Tibial nerve (tissue), 4 donors: ENCODE results near the gene MRGPRD. TPM values are rescaled to one million over a fixed set of nuclear protein-coding genes. Genes with fewer than 3 reads are reported as not detected.

Experiments
- DNase-seq, 2 donors: peaks; one replicate each; pipeline ENCODE4 v3.0.0-alpha.2; 2019; ENCODE audit warnings: low spot score in 2 of 2
- H3K27ac ChIP-seq, 4 donors: fragments of 200-600 bp; sonication (generic) in 3 of 4; one replicate each; pipeline ENCODE4 v1.5.1; 2017 to 2019; ENCODE audit warnings: mild to moderate bottlenecking in 1 of 4
- H3K27me3 ChIP-seq, 2 donors: fragments of 200-600 bp; sonication (generic) in 1 of 2; one replicate each; pipeline versions ENCODE4 v1.5.1 to v1.6.0; 2017 to 2019
- H3K36me3 ChIP-seq, 3 donors: fragments of 200-600 bp; sonication (generic); one replicate each; pipeline ENCODE4 v1.5.1; 2018 to 2019
- H3K4me1 ChIP-seq, 4 donors: fragments of 200-600 bp; sonication (generic) in 3 of 4; one replicate each; pipeline ENCODE4 v1.5.1; 2017 to 2019
- H3K4me3 ChIP-seq, 4 donors: fragments of 200-600 bp; sonication (generic) in 3 of 4; one replicate each; pipeline ENCODE4 v1.5.1; 2017 to 2019; ENCODE audit warnings: mild to moderate bottlenecking in 1 of 4, moderate library complexity in 1 of 4
- H3K9me3 ChIP-seq, 4 donors: fragments of 200-600 bp; sonication (generic) in 3 of 4; one replicate each; pipeline ENCODE4 v1.5.1; 2017 to 2019
- EP300 ChIP-seq, 2 donors: sonication (generic); formaldehyde crosslinking; IDR thresholded peaks; one replicate each; pipeline ENCODE4 v1.6.1; 2017; ENCODE audit warnings: antibody characterized with exemption in 2 of 2, mild to moderate bottlenecking in 1 of 2
- POLR2A ChIP-seq, 2 donors: fragments of 450-650 bp; IDR thresholded peaks; one replicate each; pipeline ENCODE4 v1.6.1; 2017; ENCODE audit warnings: antibody characterized with exemption in 2 of 2, mild to moderate bottlenecking in 2 of 2, moderate library complexity in 2 of 2
- WGBS, 2 donors: methylation state at CpG; one replicate each; pipeline ENCODE4 v1.1.5; 2018; 5-methylcytosine and 5-hydroxymethylcytosine counted together
- total RNA-seq, 4 donors: library from RNA; depleted of rRNA; stranded (reverse); fragments of >200 nt; gene quantifications; one replicate each; pipeline ENCODE4 v1.1.0, GENCODE V29; 2016
- TF ChIP-seq, protein P1 (sequence below), 5 experiments: fragments of 200-600 bp in 3 of 5; fragments of 450-650 bp in 2 of 5; sonication (generic) in 3 of 5; IDR thresholded peaks; one replicate each; pipeline ENCODE4 v1.5.1; 2016 to 2019; ENCODE audit warnings: antibody characterized with exemption in 5 of 5, mild to moderate bottlenecking in 3 of 5, moderate library complexity in 2 of 5

The MRGPRD gene
- total RNA-seq, 4 donors from 2014 or later: not detected

DNA sequence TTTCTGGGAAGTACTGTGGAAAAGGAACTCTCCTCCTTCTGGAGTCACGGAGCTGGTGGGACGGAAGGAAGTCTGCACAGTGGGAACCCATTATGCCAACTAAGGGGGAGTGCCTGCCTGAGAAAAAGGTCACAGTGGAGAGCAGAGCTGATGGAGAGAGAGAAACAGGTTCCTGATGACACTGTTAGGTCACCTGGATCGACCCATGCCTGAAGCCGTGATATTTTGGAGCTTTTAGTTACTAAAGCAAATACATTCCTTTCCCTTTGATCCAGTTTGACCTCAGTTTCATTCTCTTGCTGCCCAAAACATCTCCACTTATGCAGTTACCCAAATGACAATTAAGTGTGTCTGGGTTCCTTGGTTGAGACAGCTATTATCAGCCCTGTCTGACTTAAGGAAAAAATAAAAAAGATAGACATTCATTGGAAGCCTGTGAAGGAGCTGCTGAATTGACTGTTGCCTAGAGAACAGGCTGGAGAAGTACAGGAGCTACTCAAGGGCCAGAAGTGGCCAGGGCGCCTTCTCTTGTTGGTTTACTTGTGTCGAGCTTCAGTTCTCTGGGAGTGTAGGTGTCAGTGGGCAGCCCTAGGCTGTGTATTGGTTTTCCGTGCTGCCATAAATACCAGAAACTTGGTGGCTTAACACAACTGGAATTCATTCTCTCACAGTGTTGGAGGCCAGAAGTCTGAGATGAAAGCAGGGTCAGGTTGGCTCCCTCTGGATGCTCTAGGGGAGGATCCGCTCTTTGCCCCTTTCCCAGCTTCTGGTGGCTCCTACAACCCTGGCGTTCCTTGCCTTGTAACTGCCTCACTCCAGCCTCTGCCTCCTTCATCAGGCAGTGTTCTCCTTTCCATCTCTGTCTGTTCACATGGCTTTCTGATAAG, 13.6 kb downstream of the MRGPRD start:
- no peaks in the 10 kb centered on the region for H3K4me1 ChIP-seq
- 79 to 86% methylated on average over 9 of the region's 9 CpGs for WGBS, 2 donors
- no peaks in the 10 kb centered on the region for H3K27me3 ChIP-seq
- no peaks in the 10 kb centered on the region for H3K9me3 ChIP-seq
- TF ChIP-seq POLR2A (IDR thresholded peaks at IDR 0.05) (no peak), EP300 (IDR thresholded peaks at IDR 0.05) (no peak)
- TF ChIP-seq, protein P1, sequence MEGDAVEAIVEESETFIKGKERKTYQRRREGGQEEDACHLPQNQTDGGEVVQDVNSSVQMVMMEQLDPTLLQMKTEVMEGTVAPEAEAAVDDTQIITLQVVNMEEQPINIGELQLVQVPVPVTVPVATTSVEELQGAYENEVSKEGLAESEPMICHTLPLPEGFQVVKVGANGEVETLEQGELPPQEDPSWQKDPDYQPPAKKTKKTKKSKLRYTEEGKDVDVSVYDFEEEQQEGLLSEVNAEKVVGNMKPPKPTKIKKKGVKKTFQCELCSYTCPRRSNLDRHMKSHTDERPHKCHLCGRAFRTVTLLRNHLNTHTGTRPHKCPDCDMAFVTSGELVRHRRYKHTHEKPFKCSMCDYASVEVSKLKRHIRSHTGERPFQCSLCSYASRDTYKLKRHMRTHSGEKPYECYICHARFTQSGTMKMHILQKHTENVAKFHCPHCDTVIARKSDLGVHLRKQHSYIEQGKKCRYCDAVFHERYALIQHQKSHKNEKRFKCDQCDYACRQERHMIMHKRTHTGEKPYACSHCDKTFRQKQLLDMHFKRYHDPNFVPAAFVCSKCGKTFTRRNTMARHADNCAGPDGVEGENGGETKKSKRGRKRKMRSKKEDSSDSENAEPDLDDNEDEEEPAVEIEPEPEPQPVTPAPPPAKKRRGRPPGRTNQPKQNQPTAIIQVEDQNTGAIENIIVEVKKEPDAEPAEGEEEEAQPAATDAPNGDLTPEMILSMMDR (IDR thresholded peaks at IDR 0.05): no peak
- no peak overlapping the region for H3K27ac ChIP-seq
- no peak for DNase-seq
- H3K4me3 ChIP-seq: no peak overlapping the region
- no peaks in the 10 kb centered on the region for H3K36me3 ChIP-seq

DNA sequence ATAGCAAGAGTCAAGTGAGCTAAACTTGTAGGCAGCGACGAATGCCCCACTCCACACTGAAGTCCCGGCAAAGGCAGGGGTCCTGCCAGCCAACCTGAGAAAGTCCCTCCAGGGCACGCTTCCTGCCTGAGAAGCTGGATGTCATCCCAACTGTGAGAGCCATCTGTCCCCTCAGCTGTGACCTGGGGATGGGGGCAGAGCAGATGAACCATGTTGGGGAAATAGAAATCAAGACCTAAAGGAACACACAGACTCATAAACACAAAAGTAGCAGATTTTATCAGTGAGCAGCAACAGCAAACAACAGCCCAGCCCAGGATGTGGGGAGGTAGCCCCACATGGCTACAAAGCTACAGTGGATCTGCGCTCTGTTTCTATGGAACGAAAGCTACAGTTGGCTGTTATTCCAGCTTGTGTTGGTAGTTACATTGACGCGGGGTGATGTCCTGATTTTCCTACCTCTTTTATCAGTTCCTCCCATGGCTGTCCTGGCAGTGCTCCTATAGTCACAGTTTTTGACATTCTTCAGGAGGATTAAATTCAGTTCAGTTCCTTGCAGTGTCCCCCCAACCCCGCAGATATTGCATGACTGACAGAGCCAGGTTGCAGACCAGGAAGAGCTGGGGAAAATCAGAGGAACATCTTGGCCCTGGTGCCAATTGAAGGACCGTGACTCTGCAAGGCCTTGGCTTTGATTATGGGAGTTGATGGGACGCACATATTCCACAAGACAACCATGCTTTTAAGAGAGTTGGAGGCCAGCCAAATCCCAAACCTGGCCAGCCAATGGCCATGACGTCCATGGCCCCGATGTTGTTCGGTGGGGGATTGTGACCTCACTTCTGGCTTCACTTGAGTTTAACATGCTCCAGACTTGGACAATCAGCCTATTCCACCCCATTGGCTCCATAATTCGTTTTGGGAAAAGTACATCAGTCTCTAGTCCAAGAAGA, 14.6 kb downstream of the MRGPRD start:
- H3K9me3 ChIP-seq: no peaks in the 10 kb centered on the region
- no peaks in the 10 kb centered on the region for H3K36me3 ChIP-seq
- no peaks in the 10 kb centered on the region for H3K27me3 ChIP-seq
- TF ChIP-seq EP300 (IDR thresholded peaks at IDR 0.05): no peak
- no peak for TF ChIP-seq POLR2A (IDR thresholded peaks at IDR 0.05)
- TF ChIP-seq, protein P1 (IDR thresholded peaks at IDR 0.05): no peak
- 81 to 83% methylated on average over 15 of the region's 15 CpGs for WGBS, 2 donors
- H3K4me1 ChIP-seq: no peaks in the 10 kb centered on the region
- no peak for DNase-seq
- no peak overlapping the region for H3K27ac ChIP-seq
- no peak overlapping the region for H3K4me3 ChIP-seq

DNA sequence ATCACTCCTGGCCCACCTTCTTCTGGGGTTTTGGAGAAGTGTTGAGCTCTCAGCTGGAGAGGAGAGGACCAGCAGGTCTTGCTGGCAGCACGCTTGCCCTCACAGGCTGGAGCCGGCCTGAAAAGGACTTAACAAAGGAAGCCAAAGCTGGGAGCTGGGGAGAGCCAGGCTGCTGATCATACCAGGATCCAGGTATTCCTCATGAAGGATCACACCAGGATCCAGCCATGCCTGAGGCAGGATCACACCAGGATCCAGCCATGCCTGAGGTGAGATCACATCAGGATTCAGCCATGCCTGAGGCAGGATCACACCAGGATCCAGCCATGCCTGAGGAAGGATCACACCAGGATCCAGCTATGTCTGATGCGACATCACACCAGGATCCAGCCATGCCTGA, 17.0 kb downstream of the MRGPRD start:
- H3K27me3 ChIP-seq: no peaks in the 10 kb centered on the region
- no peaks in the 10 kb centered on the region for H3K9me3 ChIP-seq
- WGBS, 2 donors: 83% methylated on average over 3 of the region's 3 CpGs
- TF ChIP-seq POLR2A (IDR thresholded peaks at IDR 0.05): no peak
- TF ChIP-seq, protein P1 (IDR thresholded peaks at IDR 0.05): no peak
- TF ChIP-seq EP300 (IDR thresholded peaks at IDR 0.05): no peak
- H3K4me3 ChIP-seq: no peak overlapping the region
- H3K36me3 ChIP-seq: no peaks in the 10 kb centered on the region
- no peaks in the 10 kb centered on the region for H3K4me1 ChIP-seq
- DNase-seq: no peak
- no peak overlapping the region for H3K27ac ChIP-seq

DNA sequence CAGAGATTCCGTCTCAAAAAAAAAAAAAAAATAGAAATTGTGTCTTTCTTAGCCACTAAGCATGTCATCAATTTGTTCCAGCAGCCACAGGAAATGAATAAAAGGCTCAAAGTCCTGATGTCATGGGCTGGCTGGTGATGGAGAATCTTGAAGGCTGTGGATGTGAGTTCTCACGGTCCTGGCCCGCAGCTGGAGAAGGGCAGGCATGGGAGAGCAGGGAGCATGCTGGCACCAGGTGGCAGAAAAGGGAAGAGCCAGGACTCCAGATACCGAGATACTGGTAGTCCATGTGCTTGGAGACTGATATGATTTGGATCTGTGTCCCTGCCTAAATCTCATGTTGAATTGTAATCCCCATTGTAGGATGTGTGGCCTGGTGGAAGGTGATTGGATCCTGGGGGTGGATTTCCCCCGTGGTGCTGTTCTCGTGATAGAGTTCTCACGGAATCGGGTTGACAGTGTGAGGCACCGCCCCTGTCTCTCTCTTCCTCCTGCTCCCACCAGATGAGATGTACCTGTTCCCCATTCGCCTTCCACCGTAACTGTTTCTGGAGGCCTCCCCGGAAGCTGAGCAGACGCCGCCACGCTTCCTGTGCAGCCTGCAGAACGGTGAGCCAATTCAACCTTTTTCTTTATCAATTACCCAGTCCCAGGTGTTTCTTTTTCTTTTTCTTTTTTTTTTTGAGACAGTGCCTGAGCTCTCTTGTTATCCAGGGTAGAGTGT, 18.1 kb downstream of the MRGPRD start:
- no peaks in the 10 kb centered on the region for H3K27me3 ChIP-seq
- TF ChIP-seq POLR2A (IDR thresholded peaks at IDR 0.05) (no peak), EP300 (IDR thresholded peaks at IDR 0.05) (no peak)
- TF ChIP-seq, protein P1 (IDR thresholded peaks at IDR 0.05): no peak
- H3K4me3 ChIP-seq: no peak overlapping the region
- H3K4me1 ChIP-seq: no peaks in the 10 kb centered on the region
- no peak for DNase-seq
- no peaks in the 10 kb centered on the region for H3K9me3 ChIP-seq
- H3K36me3 ChIP-seq: no peaks in the 10 kb centered on the region
- 77 to 81% methylated on average over 16 of the region's 16 CpGs for WGBS, 2 donors
- no peak overlapping the region for H3K27ac ChIP-seq
